H9 (cell line): ENCODE results near the gene RALGPS2. TPM values are rescaled to one million over a fixed set of nuclear protein-coding genes. Genes with fewer than 3 reads are reported as not detected.

Source experiments
- DNase-seq: peaks from one replicate; pipeline ENCODE4 v3.0.0-alpha.2; 2017
- H2AFZ ChIP-seq: one replicate; pipeline ENCODE4 v1.6.1; 2013; ENCODE audit warnings: mild to moderate bottlenecking, low read length, control low read depth, moderate library complexity
- H2AK5ac ChIP-seq: 2 replicates; pipeline ENCODE4 v1.6.1; 2013; ENCODE audit warnings: low read length, control low read depth, mixed read lengths; ENCODE audit not compliant: insufficient read length
- H2BK120ac ChIP-seq: one replicate; pipeline ENCODE4 v1.6.1; 2013; ENCODE audit warnings: low read depth, mild to moderate bottlenecking, low read length, control low read depth, inconsistent platforms; ENCODE audit not compliant: poor library complexity, severe bottlenecking
- H2BK12ac ChIP-seq: 2 replicates; pipeline ENCODE4 v1.6.1; 2013; ENCODE audit warnings: low read length, control low read depth, mixed read lengths, low read depth; ENCODE audit not compliant: insufficient read length
- H2BK15ac ChIP-seq: 2 replicates; pipeline ENCODE4 v1.6.1; 2013; ENCODE audit warnings: low read depth, low read length, control low read depth
- H2BK20ac ChIP-seq: one replicate; pipeline ENCODE4 v1.6.1; 2013; ENCODE audit warnings: low read depth, mild to moderate bottlenecking, low read length, control low read depth, inconsistent platforms; ENCODE audit not compliant: poor library complexity, severe bottlenecking
- H2BK5ac ChIP-seq: 2 replicates; pipeline ENCODE4 v1.6.1; 2013; ENCODE audit warnings: low read length, control low read depth, mixed read lengths; ENCODE audit not compliant: insufficient read length
- H3K14ac ChIP-seq: 2 replicates; pipeline ENCODE4 v1.6.1; 2013; ENCODE audit warnings: low read length, control low read depth; ENCODE audit not compliant: insufficient read depth
- H3K18ac ChIP-seq: 2 replicates; pipeline ENCODE4 v1.6.1; 2013; ENCODE audit warnings: low read depth, mild to moderate bottlenecking, mixed read lengths, low read length, control low read depth; ENCODE audit not compliant: insufficient read length
- H3K23ac ChIP-seq: 2 replicates; pipeline ENCODE4 v1.6.1; 2013; ENCODE audit warnings: low read length, control low read depth, mixed read lengths, low read depth; ENCODE audit not compliant: insufficient read length
- H3K23me2 ChIP-seq: 2 replicates; pipeline ENCODE4 v1.6.1; 2013; ENCODE audit warnings: low read depth, mild to moderate bottlenecking, mixed read lengths, low read length, control low read depth; ENCODE audit not compliant: insufficient read length, poor library complexity, severe bottlenecking
- H3K27ac ChIP-seq: 2 replicates; pipeline ENCODE4 v1.5.1; 2013; ENCODE audit warnings: low read length, control low read depth, mixed read lengths, low read depth; ENCODE audit not compliant: insufficient read length
- H3K27me3 ChIP-seq: 2 replicates; pipeline ENCODE4 v1.6.1; 2013; ENCODE audit warnings: low read length, control low read depth, inconsistent platforms; ENCODE audit not compliant: insufficient read depth
- H3K4ac ChIP-seq: 2 replicates; pipeline ENCODE4 v1.6.1; 2013; ENCODE audit warnings: low read depth, mild to moderate bottlenecking, control low read depth, inconsistent platforms, low read length, moderate library complexity
- H3K4me1 ChIP-seq: 2 replicates; pipeline ENCODE4 v1.6.1; 2013; ENCODE audit warnings: low read length, control low read depth, inconsistent platforms; ENCODE audit not compliant: insufficient read depth
- H3K4me2 ChIP-seq: 2 replicates; pipeline ENCODE4 v1.6.1; 2013; ENCODE audit warnings: low read length, control low read depth, mixed read lengths; ENCODE audit not compliant: insufficient read length, insufficient read depth
- H3K56ac ChIP-seq: 2 replicates; pipeline ENCODE4 v1.6.1; 2013; ENCODE audit warnings: low read depth, mild to moderate bottlenecking, mixed read lengths, low read length, control low read depth; ENCODE audit not compliant: insufficient read length
- H3K79me1 ChIP-seq: 2 replicates; pipeline ENCODE4 v1.6.1; 2013; ENCODE audit warnings: low read depth, mild to moderate bottlenecking, moderate library complexity, low read length, control low read depth, inconsistent platforms; ENCODE audit not compliant: insufficient read depth, poor library complexity, severe bottlenecking
- H3K79me2 ChIP-seq: 2 replicates; pipeline ENCODE4 v1.6.1; 2013; ENCODE audit warnings: low read length, control low read depth, inconsistent platforms; ENCODE audit not compliant: insufficient read depth
- H3K9ac ChIP-seq: 2 replicates; pipeline ENCODE4 v1.6.1; 2013; ENCODE audit warnings: low read length, control low read depth, mixed read lengths; ENCODE audit not compliant: insufficient read length; ENCODE audit errors: extremely low read depth
- H3K9me3 ChIP-seq: one replicate; pipeline ENCODE4 v1.6.1; 2013; ENCODE audit warnings: low read depth, low read length, inconsistent platforms; ENCODE audit not compliant: control insufficient read depth
- H3T11ph ChIP-seq: one replicate; pipeline ENCODE4 v1.6.1; 2013; ENCODE audit warnings: mild to moderate bottlenecking, low read length, control low read depth, inconsistent platforms
- H4K20me1 ChIP-seq: one replicate; pipeline ENCODE4 v1.6.1; 2013; ENCODE audit not compliant: control insufficient read depth, insufficient read length, insufficient read depth
- H4K5ac ChIP-seq: 2 replicates; pipeline ENCODE4 v1.6.1; 2013; ENCODE audit warnings: low read depth, mild to moderate bottlenecking, mixed read lengths, low read length, control low read depth; ENCODE audit not compliant: insufficient read length
- H4K8ac ChIP-seq: replicated peaks from 2 replicates; pipeline ENCODE4 v1.6.1; 2013; ENCODE audit warnings: low read length, control low read depth, mixed read lengths, low read depth; ENCODE audit not compliant: insufficient read length
- H4K91ac ChIP-seq: 2 replicates; pipeline ENCODE4 v1.6.1; 2013; ENCODE audit warnings: low read depth, mild to moderate bottlenecking, moderate library complexity, mixed read lengths, low read length, control low read depth; ENCODE audit not compliant: insufficient read length
- H3K27ac Mint-ChIP-seq, 3 experiments: 2 replicates in 2 of 3; 3 replicates in 1 of 3; pipeline ENCODE4 v1.8.0; 2020 to 2021; ENCODE audit warnings: mixed read lengths in 3 of 3, mild to moderate bottlenecking in 1 of 3, moderate library complexity in 1 of 3
- H3K27me3 Mint-ChIP-seq: 2 replicates; pipeline ENCODE4 v1.8.0; 2021; ENCODE audit warnings: low read depth, mild to moderate bottlenecking, moderate library complexity, mixed read lengths
- H3K36me3 Mint-ChIP-seq, 3 experiments: 2 replicates in 2 of 3; 3 replicates in 1 of 3; pipeline ENCODE4 v1.8.0; 2020 to 2021; ENCODE audit warnings: low read depth in 3 of 3, mixed read lengths in 3 of 3; ENCODE audit not compliant: insufficient read depth in 1 of 3
- H3K4me1 Mint-ChIP-seq, 2 experiments: 2 replicates each; pipeline ENCODE4 v1.8.0; 2020; ENCODE audit warnings: mixed read lengths in 2 of 2
- H3K4me3 Mint-ChIP-seq, 2 experiments: 2 replicates in 1 of 2; 3 replicates in 1 of 2; pipeline ENCODE4 v1.8.0; 2020 to 2021; ENCODE audit warnings: mild to moderate bottlenecking in 2 of 2, mixed read lengths in 2 of 2, moderate library complexity in 1 of 2
- H3K9me3 Mint-ChIP-seq, 2 experiments: 2 replicates in 1 of 2; 3 replicates in 1 of 2; pipeline ENCODE4 v1.8.0; 2020; ENCODE audit warnings: mild to moderate bottlenecking in 2 of 2, mixed read lengths in 2 of 2, moderate library complexity in 1 of 2
- WGBS: extraction: QIAGEN DNeasy Blood & Tissue Kit; methylation state at CpG from one replicate; pipeline ENCODE4 v1.1.7; 2013; ENCODE audit warnings: missing lambda C conversion rate, low lambda C conversion rate, mixed read lengths; ENCODE audit not compliant: insufficient read length; ENCODE audit errors: extremely low coverage; 5-methylcytosine and 5-hydroxymethylcytosine counted together
- total RNA-seq: library from RNA; stranded (reverse); gene quantifications from 2 replicates; pipeline ENCODE4 v1.2.1, GENCODE V29; 2021
- TF ChIP-seq, protein P1 (sequence below): fragments of 200-600 bp; sonication (generic); conservative IDR thresholded peaks from 3 replicates; pipeline ENCODE4 v1.8.0; 2021; ENCODE audit warnings: antibody characterized with exemption, mild to moderate bottlenecking

The RALGPS2 gene
- total RNA-seq, 1 experiment from 2014 or later, result 32.6 TPM

DNA sequence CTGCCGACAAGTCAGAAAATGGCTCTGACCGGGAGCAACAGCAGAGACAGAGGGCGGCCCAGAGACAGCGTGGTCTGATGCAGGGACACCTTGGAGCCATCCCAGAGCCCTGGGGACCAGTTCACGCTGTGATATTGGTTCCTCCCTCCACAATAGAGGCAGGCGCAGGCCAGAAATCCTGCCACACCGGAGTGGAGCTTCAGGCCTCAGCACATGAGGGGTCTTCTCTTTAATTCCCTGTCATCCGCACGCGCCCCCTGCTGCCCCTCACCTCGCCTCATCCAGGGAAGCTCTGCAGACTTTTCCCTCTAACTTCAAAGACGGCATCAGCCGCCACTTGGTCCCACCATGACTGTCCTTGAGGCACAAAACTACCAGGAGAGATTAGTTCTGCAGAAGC is 221.4 kb downstream of the RALGPS2 start:
- WGBS, result no CpG with 5 or more reads among the region's 13 CpGs
- H3K9ac ChIP-seq, result no peak overlapping the region
- H3K56ac ChIP-seq, result no peak overlapping the region
- H4K20me1 ChIP-seq, result no peaks in the 10 kb centered on the region
- no peak overlapping the region for H3K4ac ChIP-seq
- no peak overlapping the region for H3T11ph ChIP-seq
- no peak overlapping the region for H3K18ac ChIP-seq
- Mint-ChIP-seq H3K36me3 (no peaks in the 10 kb centered on the region), H3K27ac (no peak overlapping the region), H3K27me3 (peaks cover 5% of the 10 kb centered on the region; the same call in 1 of the 2 replicates), H3K4me1 (peaks cover 20 to 22% of the 10 kb centered on the region in 2 experiments), H3K4me3 (no peak overlapping the region), H3K9me3 (no peaks in the 10 kb centered on the region; a peak in 1 of 5 replicates)
- no peak for DNase-seq
- no peak overlapping the region for H3K23ac ChIP-seq
- no peak overlapping the region; the same call in 1 of the 2 replicates for H2BK15ac ChIP-seq
- H2BK20ac ChIP-seq, result no peak overlapping the region
- no peaks in the 10 kb centered on the region for H3K79me1 ChIP-seq
- no peaks in the 10 kb centered on the region for H3K9me3 ChIP-seq
- H3K27me3 ChIP-seq, result no peaks in the 10 kb centered on the region
- peak overlapping the region; percentile 69 for H2AFZ ChIP-seq
- no peak overlapping the region for H4K91ac ChIP-seq
- no peak overlapping the region for H3K27ac ChIP-seq
- H3K23me2 ChIP-seq, result no peaks in the 10 kb centered on the region
- H3K14ac ChIP-seq, result peak overlapping the region; percentile 75; the same call in 1 of the 2 replicates
- H3K4me2 ChIP-seq, result no peak overlapping the region
- no peaks in the 10 kb centered on the region for H3K79me2 ChIP-seq
- no peak overlapping the region for H4K5ac ChIP-seq
- TF ChIP-seq, protein P1, sequence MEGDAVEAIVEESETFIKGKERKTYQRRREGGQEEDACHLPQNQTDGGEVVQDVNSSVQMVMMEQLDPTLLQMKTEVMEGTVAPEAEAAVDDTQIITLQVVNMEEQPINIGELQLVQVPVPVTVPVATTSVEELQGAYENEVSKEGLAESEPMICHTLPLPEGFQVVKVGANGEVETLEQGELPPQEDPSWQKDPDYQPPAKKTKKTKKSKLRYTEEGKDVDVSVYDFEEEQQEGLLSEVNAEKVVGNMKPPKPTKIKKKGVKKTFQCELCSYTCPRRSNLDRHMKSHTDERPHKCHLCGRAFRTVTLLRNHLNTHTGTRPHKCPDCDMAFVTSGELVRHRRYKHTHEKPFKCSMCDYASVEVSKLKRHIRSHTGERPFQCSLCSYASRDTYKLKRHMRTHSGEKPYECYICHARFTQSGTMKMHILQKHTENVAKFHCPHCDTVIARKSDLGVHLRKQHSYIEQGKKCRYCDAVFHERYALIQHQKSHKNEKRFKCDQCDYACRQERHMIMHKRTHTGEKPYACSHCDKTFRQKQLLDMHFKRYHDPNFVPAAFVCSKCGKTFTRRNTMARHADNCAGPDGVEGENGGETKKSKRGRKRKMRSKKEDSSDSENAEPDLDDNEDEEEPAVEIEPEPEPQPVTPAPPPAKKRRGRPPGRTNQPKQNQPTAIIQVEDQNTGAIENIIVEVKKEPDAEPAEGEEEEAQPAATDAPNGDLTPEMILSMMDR, result no peak
- H3K4me1 ChIP-seq, result no peaks in the 10 kb centered on the region; the same call in 1 of the 2 replicates
- no peak overlapping the region for H2AK5ac ChIP-seq
- H2BK5ac ChIP-seq, result no peak overlapping the region
- H2BK120ac ChIP-seq, result no peak overlapping the region
- no peak overlapping the region for H2BK12ac ChIP-seq
- H4K8ac ChIP-seq, result no peak overlapping the region
